Effector memory CD4-positive, alpha-beta T cell (primary cell): ENCODE data around the gene FRYL.
A peak's percentile ranks its signal among the peaks of the same experiment; 100 is the strongest.

Experiments used
- DNase-seq, 3 donors: peaks; one replicate each; pipeline ENCODE4 v3.0.0-alpha.2; 2020
- H3K27ac ChIP-seq: 2 replicates; pipeline ENCODE4 v1.7.0; 2013; ENCODE audit warnings: mild to moderate bottlenecking, low read length, moderate library complexity; ENCODE audit not compliant: insufficient read depth, poor library complexity, severe bottlenecking
- H3K27me3 ChIP-seq: replicated peaks from 2 replicates; pipeline ENCODE4 v1.7.0; 2013; ENCODE audit warnings: mild to moderate bottlenecking, low read length; ENCODE audit not compliant: insufficient read depth, control insufficient read depth, poor library complexity, severe bottlenecking
- H3K36me3 ChIP-seq: 2 replicates; pipeline ENCODE4 v1.7.0; 2013; ENCODE audit warnings: mild to moderate bottlenecking, low read length, moderate library complexity; ENCODE audit not compliant: control insufficient read depth, insufficient read depth
- H3K4me1 ChIP-seq: 2 replicates; pipeline ENCODE4 v1.7.0; 2013; ENCODE audit warnings: low read length, mild to moderate bottlenecking; ENCODE audit not compliant: control insufficient read depth, insufficient read depth, poor library complexity, severe bottlenecking
- H3K4me3 ChIP-seq: 2 replicates; pipeline ENCODE4 v1.7.0; 2013; ENCODE audit warnings: low read length, low read depth, mild to moderate bottlenecking; ENCODE audit not compliant: insufficient read depth, poor library complexity, severe bottlenecking
- H3K9me3 ChIP-seq: 2 replicates; pipeline ENCODE4 v1.7.0; 2013; ENCODE audit warnings: mild to moderate bottlenecking, low read length, moderate library complexity; ENCODE audit not compliant: control insufficient read depth

FRYL gene

DNA sequence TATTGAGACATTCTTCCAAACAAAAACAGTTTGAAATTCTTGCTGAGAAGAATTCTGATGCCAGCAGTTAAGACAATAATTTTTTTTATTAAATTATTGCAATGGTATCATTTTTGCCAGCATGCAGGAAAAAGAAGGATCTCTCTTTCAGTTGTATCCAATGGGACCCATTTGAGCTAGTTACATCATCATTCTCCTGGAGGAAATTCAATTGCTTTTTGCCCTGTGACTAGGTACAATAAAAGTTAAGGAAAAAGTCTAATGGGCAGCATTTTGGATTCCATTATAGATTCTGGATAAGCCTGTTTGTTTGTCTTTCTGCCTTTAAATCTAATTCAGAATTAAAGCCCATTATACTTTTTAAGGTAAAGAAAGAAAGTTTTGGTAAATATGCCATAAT is 10.5 kb upstream of the FRYL start:
- no peaks in the 10 kb centered on the region for H3K9me3 ChIP-seq
- H3K27me3 ChIP-seq = no peaks in the 10 kb centered on the region
- H3K27ac ChIP-seq = no peak overlapping the region
- H3K4me3 ChIP-seq = no peak overlapping the region
- H3K36me3 ChIP-seq = no peaks in the 10 kb centered on the region
- no peaks in the 10 kb centered on the region for H3K4me1 ChIP-seq
- no peak for DNase-seq

DNA sequence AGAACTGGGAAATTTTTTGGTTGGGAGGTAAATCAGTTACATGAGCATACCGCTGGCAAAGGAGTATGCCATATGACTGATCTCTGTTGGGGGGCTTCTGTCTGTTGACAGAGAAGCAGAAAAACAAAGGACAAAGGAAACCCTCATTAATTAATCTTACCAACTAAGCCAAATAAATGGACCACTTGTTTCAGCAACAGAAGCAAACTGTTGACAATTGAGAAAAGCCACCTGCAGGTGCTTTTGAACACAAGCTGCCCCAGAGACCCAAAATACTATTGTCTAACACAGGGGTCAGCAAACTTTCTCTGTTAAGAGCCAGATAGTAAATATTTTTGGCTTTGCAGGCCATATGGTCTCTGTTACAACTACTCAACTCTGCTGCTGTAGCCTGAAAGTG is 7.0 kb upstream of the FRYL start:
- no peak for DNase-seq
- no peaks in the 10 kb centered on the region for H3K36me3 ChIP-seq
- no peak overlapping the region for H3K4me3 ChIP-seq
- H3K27me3 ChIP-seq = no peaks in the 10 kb centered on the region
- no peaks in the 10 kb centered on the region for H3K4me1 ChIP-seq
- H3K9me3 ChIP-seq = no peaks in the 10 kb centered on the region
- H3K27ac ChIP-seq = no peak overlapping the region

DNA sequence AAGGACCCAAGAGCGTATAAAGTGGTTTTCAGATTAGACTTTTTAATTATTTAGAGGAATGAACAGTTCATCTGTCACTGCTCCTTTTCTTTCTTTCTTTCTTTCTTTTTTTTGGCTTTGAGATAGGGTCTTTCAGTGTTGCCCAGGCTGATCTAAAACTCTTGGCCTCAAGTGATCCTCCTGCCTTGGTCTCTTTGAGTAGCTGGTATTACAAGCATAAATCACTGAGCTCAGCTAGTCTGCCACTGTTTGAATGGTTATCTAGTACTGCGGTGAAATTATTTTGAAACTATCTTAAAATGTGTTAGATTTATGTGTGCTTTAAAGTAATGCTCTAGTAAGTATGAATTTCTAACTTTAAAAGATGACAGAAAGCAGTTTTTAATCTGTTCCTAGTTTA is 6.5 kb upstream of the FRYL start:
- H3K4me3 ChIP-seq = no peak overlapping the region
- H3K9me3 ChIP-seq = no peaks in the 10 kb centered on the region
- no peak for DNase-seq
- H3K4me1 ChIP-seq = no peaks in the 10 kb centered on the region
- no peaks in the 10 kb centered on the region for H3K27me3 ChIP-seq
- no peak overlapping the region for H3K27ac ChIP-seq
- H3K36me3 ChIP-seq = no peaks in the 10 kb centered on the region

DNA sequence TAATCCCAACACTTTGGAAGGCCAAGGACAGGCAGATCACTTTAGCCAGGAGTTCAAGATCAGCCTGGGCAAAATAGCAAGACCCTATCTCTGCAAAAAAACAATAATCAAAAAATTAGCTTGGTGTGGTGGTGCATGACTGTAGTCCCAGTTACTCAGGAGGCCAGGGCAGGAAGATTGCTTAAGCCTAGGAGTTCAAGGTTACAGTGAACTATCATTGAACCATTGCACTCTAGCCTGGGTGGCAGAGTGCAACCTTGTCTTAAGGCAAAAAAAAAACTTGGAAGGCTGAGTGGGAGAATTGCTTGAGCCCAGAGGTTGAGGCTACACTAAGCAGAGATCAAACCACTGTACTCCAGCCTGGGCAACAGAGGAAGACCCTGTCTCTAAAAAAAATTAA is 5.2 kb upstream of the FRYL start:
- Histone ChIP-seq H3K4me1 (no peaks in the 10 kb centered on the region), H3K27me3 (no peaks in the 10 kb centered on the region), H3K27ac (no peak overlapping the region), H3K9me3 (no peaks in the 10 kb centered on the region), H3K4me3 (no peak overlapping the region), H3K36me3 (no peaks in the 10 kb centered on the region)
- no peak for DNase-seq

DNA sequence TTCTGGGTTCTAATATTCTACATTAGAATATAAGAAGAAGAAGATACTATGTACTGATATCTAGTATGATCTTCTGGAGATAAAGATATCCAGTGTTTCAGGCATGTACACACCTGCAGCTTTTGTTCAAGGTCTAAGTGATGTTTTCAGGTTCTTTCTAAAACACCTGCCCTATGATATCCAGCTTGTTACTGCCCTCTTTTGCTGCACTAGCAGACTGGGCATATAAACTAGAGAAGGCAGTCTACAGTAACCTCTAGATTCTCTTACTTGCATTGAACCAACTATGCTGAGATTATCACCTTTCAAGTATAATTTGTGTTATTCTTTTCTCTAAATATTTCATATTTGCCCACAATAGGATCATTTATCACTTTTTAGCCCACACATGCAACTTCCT is 1.9 kb upstream of the FRYL start:
- DNase-seq = no peak
- Histone ChIP-seq H3K36me3 (no peaks in the 10 kb centered on the region), H3K4me3 (no peak overlapping the region), H3K27me3 (no peaks in the 10 kb centered on the region), H3K27ac (no peak overlapping the region), H3K9me3 (no peaks in the 10 kb centered on the region), H3K4me1 (peaks cover 17% of the 10 kb centered on the region)

DNA sequence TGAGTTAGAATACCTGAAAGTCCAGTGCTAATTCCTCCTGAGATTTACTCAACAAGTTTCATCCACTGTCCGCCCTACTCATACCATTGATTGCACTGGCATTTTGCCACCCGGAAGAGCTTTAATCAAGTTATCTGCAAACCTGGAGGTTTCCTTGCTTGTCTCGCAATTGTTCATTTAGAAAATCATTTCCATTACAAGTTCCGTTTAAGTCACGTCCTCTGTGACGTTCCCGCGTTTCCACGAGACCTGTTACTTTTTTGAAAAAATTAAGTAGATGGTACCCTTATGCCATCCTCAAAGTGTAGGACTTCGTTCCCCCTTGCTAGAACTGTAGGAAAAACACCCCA is 761 bp upstream of the FRYL start:
- peak; percentile 1 to 34 (median 9) for DNase-seq
- peaks cover 19% of the 10 kb centered on the region for H3K4me1 ChIP-seq
- H3K9me3 ChIP-seq = no peaks in the 10 kb centered on the region
- H3K4me3 ChIP-seq = peak overlapping the region; percentile 100
- no peaks in the 10 kb centered on the region for H3K36me3 ChIP-seq
- H3K27ac ChIP-seq = peak overlapping the region; percentile 68
- H3K27me3 ChIP-seq = no peaks in the 10 kb centered on the region

DNA sequence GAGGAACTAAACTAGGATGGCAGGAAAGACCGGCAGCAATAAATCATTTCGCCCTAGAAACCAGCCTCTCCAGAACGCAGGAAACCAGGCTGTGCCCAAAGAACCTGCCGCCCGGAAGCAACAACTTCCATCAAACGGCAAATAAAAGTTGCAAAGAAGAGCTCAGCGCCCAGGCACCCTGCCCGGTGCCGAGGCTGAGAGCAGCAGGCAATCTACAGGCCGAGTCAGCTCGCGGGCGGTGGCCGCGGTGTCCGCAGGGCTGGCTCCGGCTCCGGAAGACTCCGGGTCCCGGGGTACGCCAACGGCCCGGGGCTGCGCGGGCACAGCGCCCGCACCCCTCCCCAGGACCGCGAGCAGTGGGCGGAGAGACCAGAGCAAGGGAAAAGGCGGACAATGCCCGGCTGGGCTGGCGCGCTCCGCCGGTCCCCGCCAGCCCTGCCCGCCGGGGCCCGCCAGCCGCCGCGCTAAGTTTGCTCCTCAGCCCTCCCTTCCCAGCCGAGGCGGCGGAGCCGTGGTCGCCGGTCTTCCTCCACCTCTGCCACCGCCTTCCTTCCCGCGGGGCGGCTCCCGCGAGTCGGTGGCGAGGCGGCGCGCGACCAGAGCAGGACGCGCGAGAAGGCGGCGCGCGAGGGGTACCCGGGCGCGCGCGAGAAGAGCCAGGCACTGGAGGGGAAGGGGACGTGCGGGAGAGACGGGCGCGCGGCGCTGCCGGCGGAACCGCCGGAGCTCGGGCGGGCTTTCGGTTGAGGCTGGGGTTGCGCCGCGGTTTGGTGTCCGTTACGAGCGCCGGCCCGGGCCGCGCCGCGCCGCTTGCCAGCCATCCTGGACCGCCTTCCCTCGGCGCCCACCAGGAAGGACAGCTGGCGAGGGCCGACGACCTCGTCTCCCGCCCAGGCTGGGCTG is 733 bp downstream of the FRYL start:
- H3K4me1 ChIP-seq = peaks cover 19% of the 10 kb centered on the region
- no peaks in the 10 kb centered on the region for H3K36me3 ChIP-seq
- peak overlapping the region; percentile 95 for H3K27ac ChIP-seq
- H3K9me3 ChIP-seq = no peaks in the 10 kb centered on the region
- DNase-seq = peak; percentile 61 to 67 (median 65)
- H3K27me3 ChIP-seq = no peaks in the 10 kb centered on the region
- peak overlapping the region; percentile 100 for H3K4me3 ChIP-seq

DNA sequence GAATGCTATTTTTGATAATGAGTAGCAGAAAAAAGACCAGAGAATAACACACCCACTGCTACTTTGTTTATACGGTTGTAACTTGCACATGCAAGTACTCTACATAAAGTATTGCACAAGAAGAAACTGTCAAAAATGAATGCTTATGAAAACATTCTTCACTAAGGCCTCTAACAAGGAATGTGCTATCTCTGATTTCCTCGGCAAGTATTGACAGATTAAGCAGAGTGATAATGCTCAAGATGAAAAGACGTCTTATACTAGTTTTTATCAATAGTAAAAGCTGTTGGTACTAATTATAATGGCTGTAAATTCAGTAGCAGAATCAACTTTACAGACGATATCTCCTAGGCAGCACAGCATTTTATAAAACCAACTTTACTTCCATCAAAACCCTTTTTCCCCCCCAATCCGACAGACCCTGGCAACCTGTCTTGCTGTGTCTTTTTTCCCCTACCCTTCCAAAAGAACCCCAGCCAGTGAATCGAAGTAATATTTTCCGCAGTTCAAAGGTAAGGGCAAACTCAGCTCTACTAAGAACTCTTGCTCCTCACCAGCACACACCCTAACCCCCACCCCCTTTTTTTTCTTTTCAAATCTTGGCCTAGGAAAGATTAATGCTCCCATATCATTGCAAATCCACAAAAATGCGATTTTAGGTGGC is 1.5 kb downstream of the FRYL start:
- Histone ChIP-seq H3K36me3 (no peaks in the 10 kb centered on the region), H3K27me3 (no peaks in the 10 kb centered on the region), H3K27ac (peak overlapping the region; percentile 95), H3K4me1 (peaks cover 24% of the 10 kb centered on the region), H3K4me3 (peak overlapping the region; percentile 100), H3K9me3 (no peaks in the 10 kb centered on the region)
- no peak for DNase-seq

DNA sequence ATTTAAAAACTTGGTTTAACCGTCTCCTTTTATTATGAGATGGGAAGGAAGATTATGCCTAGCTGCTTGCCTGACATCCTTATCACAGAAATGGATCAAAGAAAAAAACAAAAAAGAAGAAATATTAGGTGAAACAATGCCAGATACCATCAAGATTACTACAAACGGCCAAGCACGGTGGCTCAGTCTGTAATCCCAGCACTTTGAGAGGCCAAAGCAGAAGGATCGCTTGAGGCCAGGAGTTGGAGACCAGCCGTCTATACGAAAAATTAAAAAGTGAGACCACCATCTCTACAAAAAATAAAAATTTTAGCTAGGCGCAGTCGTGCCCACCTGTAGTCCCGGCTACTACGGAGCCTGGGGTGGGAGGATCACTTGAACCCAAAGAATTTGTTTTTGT is 2.3 kb downstream of the FRYL start:
- H3K9me3 ChIP-seq = no peaks in the 10 kb centered on the region
- H3K36me3 ChIP-seq = no peaks in the 10 kb centered on the region
- peaks cover 26% of the 10 kb centered on the region for H3K4me1 ChIP-seq
- peak overlapping the region; percentile 95 for H3K27ac ChIP-seq
- H3K4me3 ChIP-seq = peak overlapping the region; percentile 10
- no peaks in the 10 kb centered on the region for H3K27me3 ChIP-seq
- DNase-seq = no peak
